ENCODE measurements around the gene KLF1. TPM values are rescaled to one million over a fixed set of nuclear protein-coding genes. Genes with fewer than 3 reads are reported as not detected.

The KLF1 gene
- total and polyA plus RNA-seq, 10 of the 15 experiments (the other 5 are each of a cell fraction or from before 2014, with no cell fraction given): 0.04 to 0.38 (median 0.08) TPM; not detected in 3

DNA sequence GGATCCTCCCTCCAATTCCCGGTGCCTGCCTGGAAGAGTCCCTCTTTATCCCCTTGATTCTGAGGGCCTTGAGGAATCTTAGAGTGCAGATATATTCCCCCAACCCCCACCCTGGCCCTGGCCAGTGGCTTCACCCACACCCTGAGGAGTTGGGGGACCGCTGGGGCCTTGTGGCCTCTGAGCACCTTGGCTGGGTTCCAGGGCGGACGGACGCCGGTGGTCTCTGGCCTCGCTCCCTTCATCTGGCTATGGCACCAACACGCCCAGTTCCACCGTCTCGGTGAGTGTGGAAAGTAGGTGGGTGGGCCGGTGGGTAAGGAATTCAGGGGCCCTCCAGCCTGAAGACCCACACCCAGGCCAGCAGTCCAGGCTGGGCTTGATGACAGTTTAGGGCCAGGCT is 43.7 kb downstream of the KLF1 start:
- no peak overlapping the region for H2AFZ ChIP-seq (ENCODE audit: control insufficient read depth, low read depth, low read length)
- SMC1A ChIA-PET (ENCODE audit: uncharacterized antibody, unreplicated experiment): no interaction called here
- POLR2A ChIA-PET: no interaction called here
- H3K27me3 ChIP-seq (replicated peaks in 1 of 2; ENCODE audit: control insufficient read depth in 2 of 2, insufficient read depth in 2 of 2, low read length in 1 of 2): peaks cover 0 to 12% of the 10 kb centered on the region in 2 experiments
- no peak overlapping the region for H3K4me3 ChIP-seq
- intact Hi-C loops (cut with micrococcal nuclease; ENCODE audit: unreplicated experiment): no loop called here
- ATAC-seq: no peak
- RAD21 ChIA-PET (ENCODE audit: unreplicated experiment): no interaction called here
- no peaks in the 10 kb centered on the region; the same call in 2 of the 3 replicates for H3K9me3 ChIP-seq (replicated peaks; ENCODE audit: control insufficient read depth, insufficient read depth, low read length)
- DNase-seq (ENCODE audit: low read depth, low spot score): no peak
- FAIRE-seq: no peak
- no peak overlapping the region for H3K4me2 ChIP-seq (ENCODE audit: control insufficient read depth, insufficient read depth)
- no peaks in the 10 kb centered on the region for H4K20me1 ChIP-seq (ENCODE audit: control insufficient read depth, insufficient read depth)
- CTCF ChIA-PET: interaction anchor here (10.1 kb wide), 1 partner anchor 83 kb away, joined by 235 read pairs; no protein-coding TSS in a partner anchor
- H3K27ac ChIP-seq (ENCODE audit: control insufficient read depth, insufficient read depth): no peak overlapping the region
- no peaks in the 10 kb centered on the region for H3K79me2 ChIP-seq (ENCODE audit: control insufficient read depth, insufficient read depth, low read length)
- TF ChIP-seq HCFC1 (IDR thresholded peaks at IDR 0.05; ENCODE audit: low read length) (no peak), IRF4 (IDR thresholded peaks at IDR 0.05; ENCODE audit: low read depth, low read length) (no peak), EED (IDR thresholded peaks at IDR 0.05; ENCODE audit: low read depth) (no peak), MXI1 (IDR thresholded peaks at IDR 0.05; ENCODE audit: low read depth, low read length) (no peak), SIX5 (IDR thresholded peaks at IDR 0.05; ENCODE audit: low read depth, low read length, severe bottlenecking) (no peak), EP300 (IDR thresholded peaks at IDR 0.05; ENCODE audit: borderline replicate concordance in 1 of 2, control insufficient read depth in 1 of 2, low read depth in 2 of 2, low read length in 2 of 2) (no peak), HDGF (IDR thresholded peaks at IDR 0.05) (no peak), RAD21 (IDR thresholded peaks at IDR 0.05; ENCODE audit: insufficient read depth, low read depth, low read length) (no peak)
- TF ChIP-seq, protein P1, sequence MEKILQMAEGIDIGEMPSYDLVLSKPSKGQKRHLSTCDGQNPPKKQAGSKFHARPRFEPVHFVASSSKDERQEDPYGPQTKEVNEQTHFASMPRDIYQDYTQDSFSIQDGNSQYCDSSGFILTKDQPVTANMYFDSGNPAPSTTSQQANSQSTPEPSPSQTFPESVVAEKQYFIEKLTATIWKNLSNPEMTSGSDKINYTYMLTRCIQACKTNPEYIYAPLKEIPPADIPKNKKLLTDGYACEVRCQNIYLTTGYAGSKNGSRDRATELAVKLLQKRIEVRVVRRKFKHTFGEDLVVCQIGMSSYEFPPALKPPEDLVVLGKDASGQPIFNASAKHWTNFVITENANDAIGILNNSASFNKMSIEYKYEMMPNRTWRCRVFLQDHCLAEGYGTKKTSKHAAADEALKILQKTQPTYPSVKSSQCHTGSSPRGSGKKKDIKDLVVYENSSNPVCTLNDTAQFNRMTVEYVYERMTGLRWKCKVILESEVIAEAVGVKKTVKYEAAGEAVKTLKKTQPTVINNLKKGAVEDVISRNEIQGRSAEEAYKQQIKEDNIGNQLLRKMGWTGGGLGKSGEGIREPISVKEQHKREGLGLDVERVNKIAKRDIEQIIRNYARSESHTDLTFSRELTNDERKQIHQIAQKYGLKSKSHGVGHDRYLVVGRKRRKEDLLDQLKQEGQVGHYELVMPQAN (conservative IDR thresholded peaks at IDR 0.05): no peak
- TF ChIP-seq, protein P2, sequence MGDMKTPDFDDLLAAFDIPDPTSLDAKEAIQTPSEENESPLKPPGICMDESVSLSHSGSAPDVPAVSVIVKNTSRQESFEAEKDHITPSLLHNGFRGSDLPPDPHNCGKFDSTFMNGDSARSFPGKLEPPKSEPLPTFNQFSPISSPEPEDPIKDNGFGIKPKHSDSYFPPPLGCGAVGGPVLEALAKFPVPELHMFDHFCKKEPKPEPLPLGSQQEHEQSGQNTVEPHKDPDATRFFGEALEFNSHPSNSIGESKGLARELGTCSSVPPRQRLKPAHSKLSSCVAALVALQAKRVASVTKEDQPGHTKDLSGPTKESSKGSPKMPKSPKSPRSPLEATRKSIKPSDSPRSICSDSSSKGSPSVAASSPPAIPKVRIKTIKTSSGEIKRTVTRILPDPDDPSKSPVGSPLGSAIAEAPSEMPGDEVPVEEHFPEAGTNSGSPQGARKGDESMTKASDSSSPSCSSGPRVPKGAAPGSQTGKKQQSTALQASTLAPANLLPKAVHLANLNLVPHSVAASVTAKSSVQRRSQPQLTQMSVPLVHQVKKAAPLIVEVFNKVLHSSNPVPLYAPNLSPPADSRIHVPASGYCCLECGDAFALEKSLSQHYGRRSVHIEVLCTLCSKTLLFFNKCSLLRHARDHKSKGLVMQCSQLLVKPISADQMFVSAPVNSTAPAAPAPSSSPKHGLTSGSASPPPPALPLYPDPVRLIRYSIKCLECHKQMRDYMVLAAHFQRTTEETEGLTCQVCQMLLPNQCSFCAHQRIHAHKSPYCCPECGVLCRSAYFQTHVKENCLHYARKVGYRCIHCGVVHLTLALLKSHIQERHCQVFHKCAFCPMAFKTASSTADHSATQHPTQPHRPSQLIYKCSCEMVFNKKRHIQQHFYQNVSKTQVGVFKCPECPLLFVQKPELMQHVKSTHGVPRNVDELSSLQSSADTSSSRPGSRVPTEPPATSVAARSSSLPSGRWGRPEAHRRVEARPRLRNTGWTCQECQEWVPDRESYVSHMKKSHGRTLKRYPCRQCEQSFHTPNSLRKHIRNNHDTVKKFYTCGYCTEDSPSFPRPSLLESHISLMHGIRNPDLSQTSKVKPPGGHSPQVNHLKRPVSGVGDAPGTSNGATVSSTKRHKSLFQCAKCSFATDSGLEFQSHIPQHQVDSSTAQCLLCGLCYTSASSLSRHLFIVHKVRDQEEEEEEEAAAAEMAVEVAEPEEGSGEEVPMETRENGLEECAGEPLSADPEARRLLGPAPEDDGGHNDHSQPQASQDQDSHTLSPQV (IDR thresholded peaks at IDR 0.05): no peak
- WGBS (ENCODE audit: insufficient coverage, insufficient replicate concordance, low lambda C conversion rate, missing lambda C conversion rate): 77% methylated on average over 11 of the region's 11 CpGs
- H3K4me1 ChIP-seq (ENCODE audit: control insufficient read depth, insufficient read depth, low read length): peaks cover 3% of the 10 kb centered on the region
- no TSS peak for BruUV-seq (replicated peaks)
- no peaks in the 10 kb centered on the region for H3K36me3 ChIP-seq (ENCODE audit: control insufficient read depth in 2 of 2, insufficient read depth in 2 of 2, low read length in 1 of 2)
- H3K9ac ChIP-seq (ENCODE audit: control insufficient read depth, insufficient read depth, low read length): no peak overlapping the region
- in situ Hi-C loops (cut with MboI): no loop called here
